ENCODE data around the gene MRPL51. TPM values are rescaled to one million over a fixed set of nuclear protein-coding genes. Genes with fewer than 3 reads are reported as not detected.

MRPL51 gene
- total and polyA plus RNA-seq, 2 donors (not counting 3 experiments of a cell fraction or from before 2014, with no cell fraction given) = 147 to 273 TPM

DNA sequence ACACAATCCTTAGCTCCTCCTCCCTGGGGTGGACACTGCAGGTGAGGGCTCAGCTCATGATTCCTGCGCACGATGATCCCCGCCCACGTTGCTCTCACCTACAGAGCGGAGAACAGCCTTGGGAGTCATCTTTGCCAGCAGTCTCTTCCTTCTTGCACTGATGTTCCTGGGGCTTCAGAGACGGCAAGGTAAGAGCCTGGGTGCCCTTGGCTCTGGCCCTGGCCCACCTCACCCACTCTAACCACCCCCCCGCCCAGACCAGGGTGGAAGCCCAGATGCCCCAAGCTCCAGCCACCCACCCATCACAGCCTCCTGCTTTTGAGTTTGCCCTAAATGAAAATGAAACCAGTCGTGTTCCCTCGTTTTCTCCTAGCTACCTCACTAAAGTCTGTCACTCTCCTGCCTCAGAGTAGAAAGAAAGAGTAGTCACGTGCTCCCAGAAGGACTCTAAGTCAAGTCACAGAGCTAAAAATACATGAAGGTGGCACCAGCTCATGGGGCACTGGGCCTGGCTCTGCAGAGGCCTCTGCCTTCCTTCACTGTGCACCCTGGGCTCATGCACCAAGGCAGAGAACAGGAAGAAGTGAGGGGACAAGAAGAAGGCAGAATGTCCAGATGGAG is 32.2 kb downstream of the MRPL51 start:
- Histone ChIP-seq H3K4me2 (ENCODE audit: insufficient read depth, low read length) (no peak overlapping the region), H3K36me3 (ENCODE audit: control insufficient read depth in 2 of 2, extremely low read depth in 1 of 2, insufficient read depth in 2 of 2, low read length in 2 of 2) (peaks cover 6 to 26% of the 10 kb centered on the region in 2 experiments), H4K20me1 (replicated peaks; ENCODE audit: control insufficient read depth, extremely low read depth, insufficient read depth, low read length) (no peaks in the 10 kb centered on the region), H3K9me1 (replicated peaks; ENCODE audit: control insufficient read depth, extremely low read depth, insufficient read depth, low read length) (no peaks in the 10 kb centered on the region), H3K27ac (ENCODE audit: insufficient read depth, low read depth, low read length) (no peak overlapping the region), H3K4me3 (replicated peaks in 1 of 3; ENCODE audit: insufficient read depth in 1 of 3, low read depth in 1 of 3, low read length in 3 of 3) (no peak overlapping the region), H3K4me1 (ENCODE audit: control insufficient read depth, extremely low read depth, insufficient read depth, low read length) (peaks cover 13% of the 10 kb centered on the region), H3K9me3 (replicated peaks; ENCODE audit: control insufficient read depth, insufficient read depth, low read length) (no peaks in the 10 kb centered on the region), H3K79me2 (ENCODE audit: control insufficient read depth, insufficient read depth, low read length) (no peaks in the 10 kb centered on the region), H3K9ac (replicated peaks; ENCODE audit: extremely low read depth, insufficient read depth, low read length) (no peak overlapping the region), H2AFZ (ENCODE audit: low read depth, low read length) (no peak overlapping the region), H3K27me3 (ENCODE audit: control insufficient read depth in 2 of 2, insufficient read depth in 2 of 2, low read length in 2 of 2) (no peaks in the 10 kb centered on the region)
- ChIA-PET CTCF (interaction anchor here (1.2 to 3.8 kb wide), 2 partner anchors 37 to 77 kb away, joined by 3 to 17 read pairs; partner anchors contain the start of gene LTBR), POLR2A (interaction anchor here (2.0 kb wide), 1 partner anchor 9 kb away, joined by 9 read pairs; the partner anchor contains the start of gene VAMP1)
- intact Hi-C loops (cut with micrococcal nuclease) = no loop called here
- no peak for DNase-seq (ENCODE audit: low read depth, low spot score)
- FAIRE-seq = no peak
- dilution Hi-C loops (cut with MboI; ENCODE audit: extremely low pct_ligation_motif_present, low sequenced_read_pairs) = no loop called here
- BruUV-seq (replicated peaks) = no TSS peak
- TF ChIP-seq FOS (IDR thresholded peaks at IDR 0.05; ENCODE audit: borderline replicate concordance, insufficient read depth, low read length) = no peak
- no peak for TF ChIP-seq MYC (IDR thresholded peaks at IDR 0.05; ENCODE audit: low read depth, low read length)
- no peak for TF ChIP-seq JUN (IDR thresholded peaks at IDR 0.05; ENCODE audit: borderline replicate concordance, insufficient read depth, insufficient read length, low read depth)
- TF ChIP-seq, protein P1, sequence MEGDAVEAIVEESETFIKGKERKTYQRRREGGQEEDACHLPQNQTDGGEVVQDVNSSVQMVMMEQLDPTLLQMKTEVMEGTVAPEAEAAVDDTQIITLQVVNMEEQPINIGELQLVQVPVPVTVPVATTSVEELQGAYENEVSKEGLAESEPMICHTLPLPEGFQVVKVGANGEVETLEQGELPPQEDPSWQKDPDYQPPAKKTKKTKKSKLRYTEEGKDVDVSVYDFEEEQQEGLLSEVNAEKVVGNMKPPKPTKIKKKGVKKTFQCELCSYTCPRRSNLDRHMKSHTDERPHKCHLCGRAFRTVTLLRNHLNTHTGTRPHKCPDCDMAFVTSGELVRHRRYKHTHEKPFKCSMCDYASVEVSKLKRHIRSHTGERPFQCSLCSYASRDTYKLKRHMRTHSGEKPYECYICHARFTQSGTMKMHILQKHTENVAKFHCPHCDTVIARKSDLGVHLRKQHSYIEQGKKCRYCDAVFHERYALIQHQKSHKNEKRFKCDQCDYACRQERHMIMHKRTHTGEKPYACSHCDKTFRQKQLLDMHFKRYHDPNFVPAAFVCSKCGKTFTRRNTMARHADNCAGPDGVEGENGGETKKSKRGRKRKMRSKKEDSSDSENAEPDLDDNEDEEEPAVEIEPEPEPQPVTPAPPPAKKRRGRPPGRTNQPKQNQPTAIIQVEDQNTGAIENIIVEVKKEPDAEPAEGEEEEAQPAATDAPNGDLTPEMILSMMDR (IDR thresholded peaks at IDR 0.05; ENCODE audit: extremely low read depth in 1 of 2, insufficient read depth in 1 of 2, low read depth in 1 of 2, low read length in 2 of 2) = no peak
- TF ChIP-seq, protein P2, sequence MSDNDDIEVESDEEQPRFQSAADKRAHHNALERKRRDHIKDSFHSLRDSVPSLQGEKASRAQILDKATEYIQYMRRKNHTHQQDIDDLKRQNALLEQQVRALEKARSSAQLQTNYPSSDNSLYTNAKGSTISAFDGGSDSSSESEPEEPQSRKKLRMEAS (IDR thresholded peaks at IDR 0.05; ENCODE audit: insufficient read depth, insufficient read length) = no peak
- no peak for TF ChIP-seq POLR2AphosphoS5 (IDR thresholded peaks at IDR 0.05; ENCODE audit: insufficient read depth, low read depth, low read length)
- no peak for TF ChIP-seq GATA2 (IDR thresholded peaks at IDR 0.05; ENCODE audit: insufficient read depth, insufficient read length, low read depth, low read length)
- no peak for TF ChIP-seq EZH2 (IDR thresholded peaks at IDR 0.05; ENCODE audit: borderline replicate concordance, low read depth, low read length, severe bottlenecking)
- TF ChIP-seq POLR2A (IDR thresholded peaks at IDR 0.05; ENCODE audit: low read depth, low read length) = no peak

Data from endothelial cell of umbilical vein (primary cell).